ENCODE results near the gene SAMD5. TPM values are rescaled to one million over a fixed set of nuclear protein-coding genes. Genes with fewer than 3 reads are reported as not detected.

The SAMD5 gene
- total RNA-seq, 4 donors from 2014 or later = 1.0 to 7.8 (median 3.7) TPM

GRCh38 chr6:147615659-147616456, 107.4 kb downstream of the SAMD5 start:
- no peaks in the 10 kb centered on the region for H3K36me3 ChIP-seq
- no peaks in the 10 kb centered on the region for H3K27me3 ChIP-seq
- DNase-seq (ENCODE audit: low spot score in 2 of 2) = no peak
- H3K4me1 ChIP-seq = no peaks in the 10 kb centered on the region
- 82% methylated on average over 6 of the region's 6 CpGs for WGBS
- H3K9me3 ChIP-seq = no peaks in the 10 kb centered on the region
- no peak overlapping the region for H3K4me3 ChIP-seq
- no peak overlapping the region for H3K27ac ChIP-seq
- TF ChIP-seq EP300 (IDR thresholded peaks at IDR 0.05) (no peak), POLR2A (IDR thresholded peaks at IDR 0.05) (no peak), POLR2AphosphoS5 (IDR thresholded peaks at IDR 0.05) (no peak)
- TF ChIP-seq, protein P1, sequence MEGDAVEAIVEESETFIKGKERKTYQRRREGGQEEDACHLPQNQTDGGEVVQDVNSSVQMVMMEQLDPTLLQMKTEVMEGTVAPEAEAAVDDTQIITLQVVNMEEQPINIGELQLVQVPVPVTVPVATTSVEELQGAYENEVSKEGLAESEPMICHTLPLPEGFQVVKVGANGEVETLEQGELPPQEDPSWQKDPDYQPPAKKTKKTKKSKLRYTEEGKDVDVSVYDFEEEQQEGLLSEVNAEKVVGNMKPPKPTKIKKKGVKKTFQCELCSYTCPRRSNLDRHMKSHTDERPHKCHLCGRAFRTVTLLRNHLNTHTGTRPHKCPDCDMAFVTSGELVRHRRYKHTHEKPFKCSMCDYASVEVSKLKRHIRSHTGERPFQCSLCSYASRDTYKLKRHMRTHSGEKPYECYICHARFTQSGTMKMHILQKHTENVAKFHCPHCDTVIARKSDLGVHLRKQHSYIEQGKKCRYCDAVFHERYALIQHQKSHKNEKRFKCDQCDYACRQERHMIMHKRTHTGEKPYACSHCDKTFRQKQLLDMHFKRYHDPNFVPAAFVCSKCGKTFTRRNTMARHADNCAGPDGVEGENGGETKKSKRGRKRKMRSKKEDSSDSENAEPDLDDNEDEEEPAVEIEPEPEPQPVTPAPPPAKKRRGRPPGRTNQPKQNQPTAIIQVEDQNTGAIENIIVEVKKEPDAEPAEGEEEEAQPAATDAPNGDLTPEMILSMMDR (IDR thresholded peaks at IDR 0.05) = no peak

- Histone ChIP-seq H3K27ac (no peak overlapping the region), H3K4me3 (no peak overlapping the region), H3K4me1 (no peaks in the 10 kb centered on the region), H3K9me3 (no peaks in the 10 kb centered on the region), H3K27me3 (no peaks in the 10 kb centered on the region), H3K36me3 (no peaks in the 10 kb centered on the region)
- TF ChIP-seq, protein P1 (IDR thresholded peaks at IDR 0.05) = no peak
- TF ChIP-seq POLR2AphosphoS5 (IDR thresholded peaks at IDR 0.05) = no peak
- TF ChIP-seq POLR2A (IDR thresholded peaks at IDR 0.05) = no peak
- TF ChIP-seq EP300 (IDR thresholded peaks at IDR 0.05) = no peak
- DNase-seq (ENCODE audit: low spot score in 2 of 2) = no peak
- WGBS = 94% methylated on average over 3 of the region's 3 CpGs
Observed at GRCh38 chr6:147617366-147617765, 108.9 kb downstream of the SAMD5 start.

DNA sequence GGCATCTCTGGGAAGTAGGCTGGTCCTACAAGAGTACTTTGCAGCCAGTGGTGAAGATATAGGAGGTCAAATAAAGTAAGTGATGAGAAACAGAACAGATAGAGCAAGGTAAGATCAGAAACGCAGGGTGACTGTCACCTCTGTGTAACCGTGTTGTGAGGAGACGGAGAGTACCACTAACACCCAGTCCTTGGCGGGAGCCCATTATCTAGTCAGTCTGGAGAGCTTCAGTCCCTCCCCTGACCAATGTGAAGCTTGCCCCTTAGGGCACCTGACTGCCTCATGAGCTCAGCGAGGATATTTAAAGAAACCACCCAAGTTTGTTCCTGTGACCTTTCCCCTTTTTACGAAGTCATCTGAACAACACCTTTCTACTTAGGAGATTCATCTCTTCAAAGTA, 110.0 kb downstream of the SAMD5 start:
- Histone ChIP-seq H3K27me3 (no peaks in the 10 kb centered on the region), H3K9me3 (no peaks in the 10 kb centered on the region), H3K27ac (no peak overlapping the region), H3K4me1 (no peaks in the 10 kb centered on the region), H3K4me3 (no peak overlapping the region), H3K36me3 (no peaks in the 10 kb centered on the region)
- TF ChIP-seq, protein P1 (IDR thresholded peaks at IDR 0.05) = no peak
- no peak for TF ChIP-seq POLR2A (IDR thresholded peaks at IDR 0.05)
- no peak for TF ChIP-seq POLR2AphosphoS5 (IDR thresholded peaks at IDR 0.05)
- TF ChIP-seq EP300 (IDR thresholded peaks at IDR 0.05) = no peak
- no peak for DNase-seq (ENCODE audit: low spot score in 2 of 2)
- 90% methylated on average over 6 of the region's 6 CpGs for WGBS

DNA sequence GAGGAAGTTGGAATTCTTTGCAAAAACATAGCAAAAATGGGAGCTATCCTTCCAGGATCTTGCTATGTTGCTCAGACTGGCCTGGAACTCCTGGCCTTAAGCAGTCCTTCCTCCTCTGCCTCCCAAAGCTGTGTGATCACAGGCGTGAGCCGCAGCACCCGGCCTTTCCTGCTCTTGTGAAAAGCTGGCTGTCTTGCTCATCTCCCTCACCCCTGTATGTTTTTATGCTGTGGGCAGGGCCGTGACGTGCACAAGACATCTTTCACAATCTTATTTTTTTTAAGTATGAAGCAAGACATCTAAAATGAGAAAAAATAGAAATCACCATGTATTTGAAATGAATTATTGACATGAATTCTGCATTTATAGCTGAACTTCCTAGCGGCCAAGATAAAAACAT, 110.4 kb downstream of the SAMD5 start:
- peak in 1 of 2 donors; percentile 71 for DNase-seq (ENCODE audit: low spot score in 2 of 2)
- H3K4me1 ChIP-seq = no peaks in the 10 kb centered on the region
- H3K4me3 ChIP-seq = no peak overlapping the region
- 88% methylated on average over 6 of the region's 6 CpGs for WGBS
- H3K9me3 ChIP-seq = no peaks in the 10 kb centered on the region
- H3K36me3 ChIP-seq = no peaks in the 10 kb centered on the region
- H3K27ac ChIP-seq = no peak overlapping the region
- no peaks in the 10 kb centered on the region for H3K27me3 ChIP-seq
- no peak for TF ChIP-seq EP300 (IDR thresholded peaks at IDR 0.05)

Data from suprapubic skin (tissue), 4 donors.